Measurements from ENCODE around the gene THADA.
A peak's percentile ranks its signal among the peaks of the same experiment; 100 is the strongest.

THADA gene

DNA sequence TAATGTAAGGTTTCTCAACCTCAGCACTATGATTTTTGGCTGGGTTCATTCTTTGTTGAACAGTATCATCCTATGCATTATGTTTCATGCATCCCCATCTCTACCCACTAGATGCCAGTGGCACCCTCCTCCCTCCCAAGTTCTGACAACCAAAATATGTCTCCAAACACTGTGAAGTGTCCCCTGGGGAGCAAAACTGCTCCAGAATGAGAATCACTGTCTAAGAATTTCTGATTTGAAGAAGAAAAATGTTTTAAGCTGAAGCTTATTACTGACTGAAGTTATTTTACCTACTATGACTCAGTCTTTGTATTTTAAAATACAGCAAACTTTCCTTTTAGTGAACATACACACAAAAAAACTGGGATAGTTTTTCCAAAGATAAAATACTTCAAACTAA is 3.4 kb downstream of the THADA start:
- no peak overlapping the region for H3K4me3 ChIP-seq (ENCODE audit: low read depth, low read length)
- TF ChIP-seq, protein P1, sequence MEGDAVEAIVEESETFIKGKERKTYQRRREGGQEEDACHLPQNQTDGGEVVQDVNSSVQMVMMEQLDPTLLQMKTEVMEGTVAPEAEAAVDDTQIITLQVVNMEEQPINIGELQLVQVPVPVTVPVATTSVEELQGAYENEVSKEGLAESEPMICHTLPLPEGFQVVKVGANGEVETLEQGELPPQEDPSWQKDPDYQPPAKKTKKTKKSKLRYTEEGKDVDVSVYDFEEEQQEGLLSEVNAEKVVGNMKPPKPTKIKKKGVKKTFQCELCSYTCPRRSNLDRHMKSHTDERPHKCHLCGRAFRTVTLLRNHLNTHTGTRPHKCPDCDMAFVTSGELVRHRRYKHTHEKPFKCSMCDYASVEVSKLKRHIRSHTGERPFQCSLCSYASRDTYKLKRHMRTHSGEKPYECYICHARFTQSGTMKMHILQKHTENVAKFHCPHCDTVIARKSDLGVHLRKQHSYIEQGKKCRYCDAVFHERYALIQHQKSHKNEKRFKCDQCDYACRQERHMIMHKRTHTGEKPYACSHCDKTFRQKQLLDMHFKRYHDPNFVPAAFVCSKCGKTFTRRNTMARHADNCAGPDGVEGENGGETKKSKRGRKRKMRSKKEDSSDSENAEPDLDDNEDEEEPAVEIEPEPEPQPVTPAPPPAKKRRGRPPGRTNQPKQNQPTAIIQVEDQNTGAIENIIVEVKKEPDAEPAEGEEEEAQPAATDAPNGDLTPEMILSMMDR (IDR thresholded peaks at IDR 0.05; ENCODE audit: low read depth, low read length): no peak

DNA sequence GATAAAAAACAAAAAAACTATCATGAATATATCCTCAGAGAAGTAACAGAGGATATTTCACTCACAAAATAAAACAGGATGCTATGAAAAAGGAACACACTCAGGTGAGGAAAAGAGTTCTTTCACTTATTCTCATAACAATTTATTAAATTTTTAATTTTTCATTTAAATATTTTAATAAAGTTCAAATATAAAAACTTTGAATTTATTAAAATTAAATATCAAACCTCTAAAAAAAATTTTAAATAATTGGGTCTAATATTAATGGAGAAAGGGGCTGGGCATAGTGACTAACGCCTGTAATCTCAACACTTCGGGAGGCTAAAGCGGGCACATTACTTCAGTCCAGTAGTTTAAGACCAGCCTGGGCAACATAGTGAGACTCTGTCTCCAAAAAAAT is 10.1 kb downstream of the THADA start:
- TF ChIP-seq, protein P1 (IDR thresholded peaks at IDR 0.05; ENCODE audit: low read depth, low read length): no peak
- H3K4me3 ChIP-seq (ENCODE audit: low read depth, low read length): no peak overlapping the region

DNA sequence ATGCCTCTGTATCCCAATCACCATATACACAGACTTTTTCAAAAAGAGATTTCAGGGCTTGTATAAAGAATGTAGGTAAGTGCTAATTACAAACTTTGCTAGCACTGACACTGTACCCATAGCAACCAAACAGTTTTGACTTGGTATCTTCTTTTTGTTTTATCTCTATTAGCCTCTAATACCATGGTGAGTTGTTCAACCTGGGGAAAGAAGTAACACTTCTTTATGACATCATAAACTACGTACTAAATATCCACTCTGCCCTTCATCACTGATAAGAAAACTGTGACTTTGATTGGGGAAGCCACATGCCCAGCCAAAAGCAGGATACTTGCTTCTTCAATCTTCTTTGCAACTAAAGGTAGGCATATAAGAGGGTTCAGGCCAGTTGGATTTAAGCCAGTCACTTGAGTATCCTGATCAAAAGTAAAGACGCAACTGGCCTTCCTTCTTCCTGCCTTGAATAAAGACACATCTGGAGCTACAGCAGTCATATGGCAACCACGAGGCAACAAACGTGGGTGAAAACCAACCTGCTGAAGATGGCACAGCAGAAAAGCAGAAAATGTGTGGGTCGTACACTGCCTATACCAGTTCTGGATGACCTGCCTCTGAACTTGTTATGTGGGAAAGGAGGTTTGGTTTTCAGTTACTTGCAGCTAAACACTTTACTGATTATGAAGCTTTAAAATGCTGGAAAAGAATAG is 16.4 kb downstream of the THADA start:
- H3K4me3 ChIP-seq (ENCODE audit: low read depth, low read length): no peak overlapping the region
- TF ChIP-seq, protein P1 (IDR thresholded peaks at IDR 0.05; ENCODE audit: low read depth, low read length): no peak

DNA sequence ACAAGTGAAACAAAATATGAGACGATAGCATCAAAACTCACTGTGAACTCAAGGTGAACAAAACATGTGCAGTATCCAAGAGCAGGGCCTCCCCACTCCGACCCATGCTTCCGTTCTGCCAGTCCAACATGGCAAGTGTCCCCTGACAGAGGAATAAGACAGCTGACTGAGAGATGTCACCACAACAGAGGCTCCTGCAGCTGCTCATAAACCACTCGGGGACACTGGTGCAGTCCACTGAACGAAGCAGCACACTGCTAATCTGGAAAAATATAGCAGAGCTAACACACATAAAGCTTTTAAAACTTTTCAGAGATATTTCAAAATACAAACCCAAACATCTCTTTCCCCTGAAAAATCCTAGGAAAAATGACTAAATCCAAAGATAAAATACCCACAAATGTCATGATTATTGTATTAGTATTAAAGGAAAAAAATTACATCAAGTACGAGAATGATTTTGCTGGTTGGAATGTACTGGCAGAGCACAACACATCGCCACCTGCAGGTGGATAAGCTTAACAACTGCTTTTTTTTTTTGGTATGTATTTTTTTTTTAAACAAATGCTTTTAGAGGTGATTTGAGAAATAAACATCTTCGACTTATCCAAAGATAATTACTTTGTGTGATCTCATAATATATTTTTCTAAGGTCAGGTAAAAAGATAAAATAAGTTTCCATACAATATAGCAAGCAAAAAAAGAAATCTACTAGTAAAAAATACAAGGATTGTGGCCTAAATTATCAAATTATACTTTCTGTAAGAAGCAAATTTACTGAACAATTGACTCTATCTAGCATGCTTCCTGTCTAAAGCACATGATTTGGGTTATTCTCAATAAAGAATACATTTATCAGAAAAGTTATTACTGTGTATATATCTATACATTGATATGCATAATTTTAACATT is 18.6 kb downstream of the THADA start:
- no peak overlapping the region for H3K4me3 ChIP-seq (ENCODE audit: low read depth, low read length)
- TF ChIP-seq, protein P1 (IDR thresholded peaks at IDR 0.05; ENCODE audit: low read depth, low read length): peak; percentile 43

DNA sequence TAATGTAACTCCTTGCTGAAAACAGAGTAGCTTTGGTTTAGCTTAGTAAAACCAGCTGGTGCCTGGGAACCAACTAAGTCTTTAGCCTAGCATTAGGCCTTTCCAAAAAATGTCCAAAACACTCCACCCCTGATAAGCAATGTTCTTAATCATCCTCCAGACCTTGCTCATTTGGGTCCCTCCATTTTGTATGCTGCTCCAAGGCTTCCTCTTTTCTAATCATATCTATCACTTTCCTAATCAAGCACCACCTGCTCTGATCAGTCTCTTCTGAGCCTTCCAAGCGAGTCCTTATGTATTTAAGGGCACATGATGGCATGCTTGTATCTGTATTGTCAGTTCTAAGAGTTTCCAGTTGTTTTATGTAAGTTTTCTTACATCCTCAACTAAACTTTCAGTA is 23.6 kb downstream of the THADA start:
- H3K4me3 ChIP-seq (ENCODE audit: low read depth, low read length): no peak overlapping the region
- TF ChIP-seq, protein P1 (IDR thresholded peaks at IDR 0.05; ENCODE audit: low read depth, low read length): no peak

DNA sequence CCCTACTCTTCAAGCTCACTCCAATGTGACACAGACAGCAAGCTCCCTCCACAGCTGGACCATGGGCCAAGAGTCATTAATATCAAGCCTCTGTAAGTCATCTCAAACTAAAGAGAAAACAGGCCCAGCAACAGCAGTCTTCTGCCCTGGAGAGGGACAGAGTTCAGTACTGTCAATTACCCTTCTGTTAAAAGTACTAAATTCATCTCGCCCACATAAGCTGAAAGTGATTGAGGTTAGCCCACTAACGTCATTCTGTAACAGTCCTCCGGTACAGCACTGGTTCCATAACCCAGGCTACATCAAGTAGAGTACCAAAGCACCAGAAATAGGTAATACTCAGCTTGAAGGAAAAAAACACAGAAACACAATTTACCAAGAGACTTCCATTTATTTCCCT is 25.9 kb downstream of the THADA start:
- no peak overlapping the region for H3K4me3 ChIP-seq (ENCODE audit: low read depth, low read length)
- TF ChIP-seq, protein P1 (IDR thresholded peaks at IDR 0.05; ENCODE audit: low read depth, low read length): no peak

DNA sequence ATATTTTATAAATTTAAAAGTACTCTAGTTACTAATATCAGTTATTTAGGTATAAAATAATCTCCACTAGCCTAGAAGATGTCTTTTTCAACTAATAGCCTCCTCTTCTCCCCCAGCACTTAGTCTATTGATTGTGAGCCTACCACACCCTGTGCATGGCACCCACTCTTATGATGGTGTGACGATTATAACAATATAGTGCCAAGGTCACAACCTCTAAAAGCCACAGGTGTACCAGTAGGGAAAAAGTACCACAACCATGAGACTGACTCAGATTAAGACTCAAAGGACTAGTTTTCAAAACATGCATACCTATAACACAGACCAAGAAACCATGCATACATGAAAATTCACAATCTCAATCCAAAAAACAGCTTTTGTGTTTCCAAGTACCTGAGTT is 27.6 kb downstream of the THADA start:
- TF ChIP-seq, protein P1 (IDR thresholded peaks at IDR 0.05; ENCODE audit: low read depth, low read length): no peak
- H3K4me3 ChIP-seq (ENCODE audit: low read depth, low read length): no peak overlapping the region
